MCF 10A (cell line): ENCODE data around the gene NECTIN1. TPM values are rescaled to one million over a fixed set of nuclear protein-coding genes. Genes with fewer than 3 reads are reported as not detected.

Source experiments
- BruUV-seq: library from RNA; stranded (reverse); fragments of 400-500 nt; replicated peaks from 2 replicates; lab custom pipeline; 2021; lab: Mats Ljungman, UMichigan
- CTCF ChIA-PET: fragments of 300-600 bp; sonication (Branson Sonifier 250); formaldehyde crosslinking; extraction: SDS; loops from one replicate; lab custom pipeline; 2021; ENCODE audit warnings: antibody characterized with exemption, inconsistent platforms; lab: Yijun Ruan, JAX
- POLR2A ChIA-PET: fragments of 300-600, 350-650 bp; sonication (Branson Sonifier 250); formaldehyde crosslinking; extraction: SDS; loops from one replicate; lab custom pipeline; 2020; ENCODE audit warnings: antibody characterized with exemption, inconsistent platforms; lab: Yijun Ruan, JAX
- DNase-seq: peaks from one replicate; pipeline ENCODE4 v3.0.0-alpha.2; 2018; ENCODE audit not compliant: unreplicated experiment
- H3K27ac Mint-ChIP-seq: one replicate; pipeline ENCODE4 v1.8.0; 2022; ENCODE audit warnings: mild to moderate bottlenecking, low read depth, mixed read lengths; ENCODE audit not compliant: unreplicated experiment
- H3K27me3 Mint-ChIP-seq: one replicate; pipeline ENCODE4 v1.8.0; 2022; ENCODE audit warnings: mixed read lengths; ENCODE audit not compliant: insufficient read depth, unreplicated experiment
- H3K36me3 Mint-ChIP-seq: one replicate; pipeline ENCODE4 v1.8.0; 2022; ENCODE audit warnings: mild to moderate bottlenecking, moderate library complexity, mixed read lengths; ENCODE audit not compliant: insufficient read depth, unreplicated experiment
- H3K4me1 Mint-ChIP-seq: one replicate; pipeline ENCODE4 v1.8.0; 2022; ENCODE audit warnings: mixed read lengths; ENCODE audit not compliant: insufficient read depth, unreplicated experiment
- H3K4me3 Mint-ChIP-seq: one replicate; pipeline ENCODE4 v1.8.0; 2022; ENCODE audit warnings: mild to moderate bottlenecking, moderate library complexity, mixed read lengths; ENCODE audit not compliant: unreplicated experiment
- H3K9me3 Mint-ChIP-seq: one replicate; pipeline ENCODE4 v1.8.0; 2022; ENCODE audit warnings: mixed read lengths; ENCODE audit not compliant: unreplicated experiment
- intact Hi-C: fragments of 100-400 bp; cut with micrococcal nuclease; formaldehyde crosslinking; loops from 2 replicates; pipeline ENCODE4 v1.14.1; 2022
- total RNA-seq: library from RNA; stranded (reverse); gene quantifications from 2 replicates; pipeline ENCODE4 v1.2.3, GENCODE V29; 2022
- TF ChIP-seq, protein P1 (sequence below): fragments of 200-600 bp; IDR thresholded peaks from one replicate; pipeline ENCODE4 v1.8.0; 2022; ENCODE audit warnings: antibody characterized with exemption, mild to moderate bottlenecking; ENCODE audit not compliant: unreplicated experiment

NECTIN1 gene
- total RNA-seq, 1 experiment from 2014 or later = 59.2 TPM

DNA sequence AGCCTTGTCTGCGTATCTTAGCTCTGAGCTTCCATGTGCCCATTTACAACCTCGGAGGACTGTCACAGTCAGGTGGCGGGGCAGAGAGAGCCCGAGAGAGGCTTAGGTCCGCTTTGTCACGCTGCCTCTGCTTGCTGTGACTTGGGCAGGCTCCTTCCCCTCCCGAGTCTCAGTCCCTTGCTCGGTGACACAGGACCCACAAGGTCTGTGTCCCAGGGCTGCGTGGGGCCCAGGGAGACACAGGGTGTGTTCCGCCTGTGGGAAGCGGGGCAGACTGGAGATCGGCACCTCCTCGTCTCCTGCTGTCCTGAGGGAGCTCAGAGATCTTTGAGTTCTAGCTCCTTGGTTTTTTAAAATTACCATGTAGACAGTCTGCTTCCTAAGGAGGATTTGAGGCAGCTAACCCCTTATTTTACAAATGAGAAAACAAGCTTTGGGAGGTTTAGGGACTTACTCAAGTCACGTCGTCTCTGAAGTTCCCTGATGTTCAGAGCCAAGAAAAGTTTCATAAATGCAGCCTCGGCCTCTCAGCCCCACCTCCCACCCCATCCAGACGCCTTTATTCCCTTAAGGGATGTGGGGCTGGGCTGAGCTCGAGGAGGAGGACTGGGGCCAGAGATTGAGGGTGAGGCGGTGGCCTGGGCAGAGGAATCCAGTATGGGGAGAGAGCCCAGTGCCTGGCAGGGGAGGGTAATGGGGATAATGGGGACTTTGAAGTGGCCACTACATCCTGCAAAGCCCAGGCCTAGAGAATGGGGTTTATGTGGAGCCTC lies 103.6 kb downstream of the NECTIN1 start:
- no peak overlapping the region for H3K27ac Mint-ChIP-seq
- POLR2A ChIA-PET = interaction anchor here (1.1 kb wide), 1 partner anchor 29 kb away, joined by 3 read pairs; no protein-coding TSS in a partner anchor

DNA sequence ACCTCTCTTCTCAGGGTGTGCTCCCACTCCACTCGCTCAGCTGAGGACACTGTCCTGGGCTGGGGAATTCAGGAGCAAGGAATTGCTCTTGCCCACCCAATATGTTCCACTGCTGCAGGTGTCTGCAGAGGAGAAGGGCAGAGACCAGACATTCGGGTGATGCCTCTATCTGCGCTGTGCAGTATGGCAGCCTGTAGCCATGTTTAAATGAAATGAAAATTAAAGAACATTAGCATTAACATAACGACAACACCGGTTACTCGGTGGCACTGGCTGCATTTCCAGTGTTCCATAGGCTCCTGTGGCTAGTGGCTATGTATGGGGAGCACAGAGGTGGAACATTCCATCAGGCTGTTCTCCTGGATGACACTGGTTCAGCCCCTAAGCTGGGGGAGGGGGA lies 104.4 kb downstream of the NECTIN1 start:
- Mint-ChIP-seq H3K36me3 (no peaks in the 10 kb centered on the region), H3K4me1 (no peaks in the 10 kb centered on the region), H3K27ac (no peak overlapping the region), H3K4me3 (no peak overlapping the region), H3K27me3 (peaks cover 16% of the 10 kb centered on the region), H3K9me3 (no peaks in the 10 kb centered on the region)
- intact Hi-C loops = no loop called here
- TF ChIP-seq, protein P1, sequence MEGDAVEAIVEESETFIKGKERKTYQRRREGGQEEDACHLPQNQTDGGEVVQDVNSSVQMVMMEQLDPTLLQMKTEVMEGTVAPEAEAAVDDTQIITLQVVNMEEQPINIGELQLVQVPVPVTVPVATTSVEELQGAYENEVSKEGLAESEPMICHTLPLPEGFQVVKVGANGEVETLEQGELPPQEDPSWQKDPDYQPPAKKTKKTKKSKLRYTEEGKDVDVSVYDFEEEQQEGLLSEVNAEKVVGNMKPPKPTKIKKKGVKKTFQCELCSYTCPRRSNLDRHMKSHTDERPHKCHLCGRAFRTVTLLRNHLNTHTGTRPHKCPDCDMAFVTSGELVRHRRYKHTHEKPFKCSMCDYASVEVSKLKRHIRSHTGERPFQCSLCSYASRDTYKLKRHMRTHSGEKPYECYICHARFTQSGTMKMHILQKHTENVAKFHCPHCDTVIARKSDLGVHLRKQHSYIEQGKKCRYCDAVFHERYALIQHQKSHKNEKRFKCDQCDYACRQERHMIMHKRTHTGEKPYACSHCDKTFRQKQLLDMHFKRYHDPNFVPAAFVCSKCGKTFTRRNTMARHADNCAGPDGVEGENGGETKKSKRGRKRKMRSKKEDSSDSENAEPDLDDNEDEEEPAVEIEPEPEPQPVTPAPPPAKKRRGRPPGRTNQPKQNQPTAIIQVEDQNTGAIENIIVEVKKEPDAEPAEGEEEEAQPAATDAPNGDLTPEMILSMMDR = no peak
- POLR2A ChIA-PET = no interaction called here
- DNase-seq = no peak
- CTCF ChIA-PET = interaction anchor here (0.6 to 1.3 kb wide), 5 partner anchors 17 to 348 kb away, joined by 3 read pairs; no protein-coding TSS in a partner anchor
- BruUV-seq = no TSS peak

More for the DNA sequence above, 103.6 kb downstream of the NECTIN1 start:
- TF ChIP-seq, protein P1 = no peak
- CTCF ChIA-PET = interaction anchor here (0.5 to 1.3 kb wide), 9 partner anchors 16 to 930 kb away, joined by 3 to 6 read pairs (median 3); no protein-coding TSS in a partner anchor
- H3K9me3 Mint-ChIP-seq = no peaks in the 10 kb centered on the region
- no peaks in the 10 kb centered on the region for H3K36me3 Mint-ChIP-seq
- intact Hi-C loops = no loop called here
- no peaks in the 10 kb centered on the region for H3K4me1 Mint-ChIP-seq
- peaks cover 24% of the 10 kb centered on the region for H3K27me3 Mint-ChIP-seq
- no peak overlapping the region for H3K4me3 Mint-ChIP-seq
- DNase-seq = no peak
- BruUV-seq = no TSS peak

DNA sequence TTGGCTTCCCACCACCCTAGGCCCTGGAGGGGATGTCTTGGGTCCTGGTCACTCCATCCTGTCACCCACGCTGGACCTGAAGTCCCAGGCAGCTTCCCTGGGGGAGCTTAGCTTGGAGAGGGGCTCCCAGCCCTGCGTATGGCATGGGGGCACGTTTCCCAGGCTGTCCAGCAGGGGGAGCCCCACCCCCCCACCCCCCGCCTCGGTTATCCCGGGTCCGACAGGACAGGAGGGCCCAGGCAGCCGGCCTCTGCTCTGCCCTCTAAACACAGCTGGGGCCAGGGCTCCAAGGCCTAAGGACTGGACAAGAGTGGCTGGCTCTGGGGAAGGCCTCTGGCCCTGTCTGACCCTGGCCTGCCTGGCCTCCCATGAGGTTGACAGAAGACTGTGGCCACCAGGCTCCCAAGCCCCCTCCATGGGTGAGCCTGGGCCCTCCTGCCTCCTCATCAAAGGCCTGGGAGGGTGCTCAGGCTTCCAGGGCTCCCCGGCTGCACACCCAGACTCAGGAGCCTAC lies 104.8 kb downstream of the NECTIN1 start:
- ChIA-PET CTCF (interaction anchor here (0.7 to 1.3 kb wide), 3 partner anchors 135 to 349 kb away, joined by 3 read pairs; no protein-coding TSS in a partner anchor), POLR2A (no interaction called here)
- Mint-ChIP-seq H3K36me3 (no peaks in the 10 kb centered on the region), H3K27me3 (peaks cover 14% of the 10 kb centered on the region), H3K4me3 (no peak overlapping the region), H3K4me1 (no peaks in the 10 kb centered on the region), H3K9me3 (no peaks in the 10 kb centered on the region), H3K27ac (no peak overlapping the region)
- TF ChIP-seq, protein P1 = peak; percentile 69
- intact Hi-C loops = no loop called here
- DNase-seq = no peak
- BruUV-seq = no TSS peak

DNA sequence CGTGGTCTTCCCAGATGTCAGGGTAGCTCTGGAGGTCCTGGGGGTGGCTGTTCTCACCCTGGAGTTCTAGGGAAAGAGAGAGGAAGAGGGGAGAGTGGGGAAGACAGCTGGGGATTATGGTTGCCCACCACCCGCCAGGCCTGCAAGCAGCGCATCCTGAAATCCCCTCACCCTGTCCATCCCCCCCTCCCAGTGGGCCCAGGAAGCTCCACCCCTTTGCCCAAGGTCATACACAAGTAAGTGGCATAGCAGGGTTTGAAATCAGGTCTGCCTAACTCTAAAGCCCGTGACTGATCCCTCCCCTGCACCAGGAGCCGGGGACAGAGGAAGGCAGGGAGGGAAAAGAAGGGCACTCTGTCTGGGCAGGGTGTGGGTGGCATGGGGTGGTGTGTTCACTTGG lies 105.3 kb downstream of the NECTIN1 start:
- Mint-ChIP-seq H3K27me3 (peaks cover 14% of the 10 kb centered on the region), H3K27ac (no peak overlapping the region), H3K4me3 (no peak overlapping the region), H3K9me3 (no peaks in the 10 kb centered on the region), H3K4me1 (no peaks in the 10 kb centered on the region), H3K36me3 (no peaks in the 10 kb centered on the region)
- BruUV-seq = no TSS peak
- TF ChIP-seq, protein P1 = no peak
- no peak for DNase-seq
- CTCF ChIA-PET = interaction anchor here (0.6 to 0.7 kb wide), 2 partner anchors 33 to 202 kb away, joined by 3 read pairs; no protein-coding TSS in a partner anchor
- intact Hi-C loops = no loop called here
- POLR2A ChIA-PET = no interaction called here
